GM12878 (cell line): ENCODE results near the gene DNAJC5. TPM values are rescaled to one million over a fixed set of nuclear protein-coding genes. Genes with fewer than 3 reads are reported as not detected.

Experiments used
- BMI1 ChIP-seq: fragments of 450-650 bp; IDR thresholded peaks from 2 replicates; pipeline ENCODE4 v1.6.1; 2016; ENCODE audit warnings: mild to moderate bottlenecking, moderate library complexity, borderline replicate concordance
- CHD1 ChIP-seq: IDR thresholded peaks from 2 replicates; pipeline ENCODE4 v1.6.1; 2012; ENCODE audit warnings: low read depth, low read length, improper control_type of control experiment
- EED ChIP-seq: sonication (generic); IDR thresholded peaks from 2 replicates; pipeline ENCODE4 v1.6.1; 2016; ENCODE audit warnings: antibody characterized with exemption, low read depth
- FOXK2 ChIP-seq: fragments of 450-650 bp; IDR thresholded peaks from 2 replicates; pipeline ENCODE4 v1.6.1; 2017; ENCODE audit warnings: mild to moderate bottlenecking, moderate library complexity
- HDAC2 ChIP-seq: fragments of 200-600 bp; sonication (generic); IDR thresholded peaks from 2 replicates; pipeline ENCODE4 v1.6.1; 2017
- JUND ChIP-seq: IDR thresholded peaks from 2 replicates; pipeline ENCODE4 v1.6.1; 2012; ENCODE audit warnings: low read depth, mild to moderate bottlenecking, low read length, improper control_type of control experiment, moderate library complexity
- KLF5 ChIP-seq: fragments of 450-650 bp; IDR thresholded peaks from 2 replicates; pipeline ENCODE4 v1.6.1; 2014; ENCODE audit warnings: mild to moderate bottlenecking; ENCODE audit not compliant: partially characterized antibody
- MTA2 ChIP-seq: fragments of 450-650 bp; IDR thresholded peaks from 2 replicates; pipeline ENCODE4 v1.6.1; 2016; ENCODE audit warnings: low read depth, mild to moderate bottlenecking, moderate library complexity
- NBN ChIP-seq: fragments of 450-650 bp; IDR thresholded peaks from 2 replicates; pipeline ENCODE4 v1.6.1; 2016
- POLR2A ChIP-seq: IDR thresholded peaks from 2 replicates; pipeline ENCODE4 v1.6.1; 2011; ENCODE audit warnings: low read depth, mild to moderate bottlenecking, low read length
- RAD51 ChIP-seq: fragments of 450-650 bp; IDR thresholded peaks from 2 replicates; pipeline ENCODE4 v1.6.1; 2016; ENCODE audit warnings: moderate library complexity, mild to moderate bottlenecking, inconsistent platforms
- SP1 ChIP-seq: IDR thresholded peaks from one replicate; pipeline ENCODE4 v1.6.1; 2011; ENCODE audit warnings: low read depth, low read length
- SREBF1 ChIP-seq: IDR thresholded peaks from 2 replicates; pipeline ENCODE4 v1.6.1; 2012; ENCODE audit warnings: mild to moderate bottlenecking, low read length
- TCF12 ChIP-seq: IDR thresholded peaks from 2 replicates; pipeline ENCODE4 v1.6.1; 2011; ENCODE audit warnings: low read depth, mild to moderate bottlenecking, low read length
- ZBED1 ChIP-seq: IDR thresholded peaks from 2 replicates; pipeline ENCODE4 v1.6.1; 2016; ENCODE audit warnings: borderline replicate concordance
- ZNF384 ChIP-seq: IDR thresholded peaks from 2 replicates; pipeline ENCODE4 v1.6.1; 2012; ENCODE audit warnings: low read depth, mild to moderate bottlenecking, low read length, improper control_type of control experiment, borderline replicate concordance
- ZZZ3 ChIP-seq: IDR thresholded peaks from 2 replicates; pipeline ENCODE4 v1.6.1; 2011; ENCODE audit warnings: low read depth; ENCODE audit not compliant: control insufficient read depth, insufficient read length
- polyA plus RNA-seq, 11 experiments: library from polyadenylated mRNA; depleted of rRNA in 4 of 11; unstranded in 6 of 11; stranded (reverse) in 5 of 11; fragments of >200 nt; fragmentation: Nextera tagmentation in 4 of 11; fragmentation: Illumina TruSeq in 1 of 11; extraction: Ambion mirVana in 4 of 11; extraction: Trizol in 1 of 11; gene quantifications; 1 replicate in 1 of 11; 2 replicates in 10 of 11; pipeline versions ENCODE4 v1.2.1 to v1.2.3, GENCODE V29; 2011 to 2016; ENCODE audit warnings: inconsistent platforms in 2 of 11, missing spikeins in 2 of 11, low read depth in 1 of 11
- total RNA-seq, 4 experiments: library from RNA; depleted of rRNA in 3 of 4; stranded (reverse); fragments of >200 nt in 3 of 4; fragmentation: Illumina TruSeq in 1 of 4; extraction: Trizol in 1 of 4; gene quantifications; 2 replicates each; pipeline versions ENCODE4 v1.2.1 to v1.2.3, GENCODE V29; 2013 to 2021
- TF ChIP-seq, protein P1 (sequence below): fragments of 450-650 bp; IDR thresholded peaks from 2 replicates; pipeline ENCODE4 v1.6.1; 2018; ENCODE audit warnings: mild to moderate bottlenecking, low read depth, moderate library complexity; ENCODE audit not compliant: partially characterized antibody
- TF ChIP-seq, protein P2 (sequence below): IDR thresholded peaks from 2 replicates; pipeline ENCODE4 v1.6.1; 2012; ENCODE audit warnings: low read length, inconsistent platforms
- TF ChIP-seq, protein P3 (sequence below), 3 experiments: IDR thresholded peaks in 2 of 3; conservative IDR thresholded peaks in 1 of 3; 2 replicates each; pipeline ENCODE4 v1.5.1; 2011; ENCODE audit warnings: low read depth in 3 of 3, low read length in 3 of 3, mild to moderate bottlenecking in 3 of 3, control low read depth in 2 of 3, moderate library complexity in 2 of 3, inconsistent platforms in 1 of 3, mixed read lengths in 1 of 3; ENCODE audit not compliant: control insufficient read depth in 2 of 3, insufficient read depth in 1 of 3; ENCODE audit errors: extremely low read depth in 1 of 3
- TF ChIP-seq, protein P4 (sequence below): fragments of 450-650 bp; IDR thresholded peaks from 2 replicates; pipeline ENCODE4 v1.6.1; 2017; ENCODE audit warnings: mild to moderate bottlenecking, moderate library complexity

Gene DNAJC5
- total and polyA plus RNA-seq, 10 of the 15 experiments (the other 5 are each of a cell fraction or from before 2014, with no cell fraction given) = 0.69 to 36.8 (median 17.0) TPM

DNA sequence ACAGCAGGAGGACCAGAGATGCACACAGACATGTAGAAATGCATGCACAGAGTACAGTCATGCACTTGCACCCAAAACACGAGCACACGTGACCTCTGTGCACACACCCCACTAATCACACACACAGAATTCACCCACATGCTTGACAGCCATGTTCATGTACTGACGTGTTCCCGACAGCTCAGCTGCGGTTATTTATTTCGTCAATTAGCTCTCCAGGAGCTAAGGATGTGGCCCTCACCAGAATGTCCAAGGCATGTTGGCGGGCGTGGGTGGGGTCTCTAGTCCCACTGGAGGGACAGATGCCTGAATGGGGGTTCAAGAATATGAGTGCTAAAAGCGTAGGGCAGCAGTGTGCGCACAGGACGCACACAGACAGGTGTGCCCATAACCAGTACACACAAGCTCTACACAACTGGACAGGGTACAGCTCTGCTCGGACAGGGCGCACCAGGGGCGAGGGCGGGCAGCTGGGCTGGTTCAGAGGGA, 85.4 kb downstream of the DNAJC5 start (continued):
- TF ChIP-seq, protein P1, sequence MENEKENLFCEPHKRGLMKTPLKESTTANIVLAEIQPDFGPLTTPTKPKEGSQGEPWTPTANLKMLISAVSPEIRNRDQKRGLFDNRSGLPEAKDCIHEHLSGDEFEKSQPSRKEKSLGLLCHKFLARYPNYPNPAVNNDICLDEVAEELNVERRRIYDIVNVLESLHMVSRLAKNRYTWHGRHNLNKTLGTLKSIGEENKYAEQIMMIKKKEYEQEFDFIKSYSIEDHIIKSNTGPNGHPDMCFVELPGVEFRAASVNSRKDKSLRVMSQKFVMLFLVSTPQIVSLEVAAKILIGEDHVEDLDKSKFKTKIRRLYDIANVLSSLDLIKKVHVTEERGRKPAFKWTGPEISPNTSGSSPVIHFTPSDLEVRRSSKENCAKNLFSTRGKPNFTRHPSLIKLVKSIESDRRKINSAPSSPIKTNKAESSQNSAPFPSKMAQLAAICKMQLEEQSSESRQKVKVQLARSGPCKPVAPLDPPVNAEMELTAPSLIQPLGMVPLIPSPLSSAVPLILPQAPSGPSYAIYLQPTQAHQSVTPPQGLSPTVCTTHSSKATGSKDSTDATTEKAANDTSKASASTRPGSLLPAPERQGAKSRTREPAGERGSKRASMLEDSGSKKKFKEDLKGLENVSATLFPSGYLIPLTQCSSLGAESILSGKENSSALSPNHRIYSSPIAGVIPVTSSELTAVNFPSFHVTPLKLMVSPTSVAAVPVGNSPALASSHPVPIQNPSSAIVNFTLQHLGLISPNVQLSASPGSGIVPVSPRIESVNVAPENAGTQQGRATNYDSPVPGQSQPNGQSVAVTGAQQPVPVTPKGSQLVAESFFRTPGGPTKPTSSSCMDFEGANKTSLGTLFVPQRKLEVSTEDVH = no peak
- TF ChIP-seq CHD1 (no peak; the same call in 1 of the 2 replicates), JUND (no peak), ZBED1 (0 out of 2 replicates have a peak, but pooled peaks have one; percentile 4), KLF5 (no peak), SREBF1 (no peak), FOXK2 (peak; percentile 52; the same call in 1 of the 2 replicates), TCF12 (no peak), BMI1 (no peak), POLR2A (peak; percentile 14), SP1 (no peak), HDAC2 (no peak), EED (no peak), MTA2 (peak; percentile 24; the same call in 1 of the 2 replicates), RAD51 (peak; percentile 92), NBN (no peak), ZNF384 (no peak), ZZZ3 (no peak)
- TF ChIP-seq, protein P2, sequence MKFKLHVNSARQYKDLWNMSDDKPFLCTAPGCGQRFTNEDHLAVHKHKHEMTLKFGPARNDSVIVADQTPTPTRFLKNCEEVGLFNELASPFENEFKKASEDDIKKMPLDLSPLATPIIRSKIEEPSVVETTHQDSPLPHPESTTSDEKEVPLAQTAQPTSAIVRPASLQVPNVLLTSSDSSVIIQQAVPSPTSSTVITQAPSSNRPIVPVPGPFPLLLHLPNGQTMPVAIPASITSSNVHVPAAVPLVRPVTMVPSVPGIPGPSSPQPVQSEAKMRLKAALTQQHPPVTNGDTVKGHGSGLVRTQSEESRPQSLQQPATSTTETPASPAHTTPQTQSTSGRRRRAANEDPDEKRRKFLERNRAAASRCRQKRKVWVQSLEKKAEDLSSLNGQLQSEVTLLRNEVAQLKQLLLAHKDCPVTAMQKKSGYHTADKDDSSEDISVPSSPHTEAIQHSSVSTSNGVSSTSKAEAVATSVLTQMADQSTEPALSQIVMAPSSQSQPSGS = no peak
- TF ChIP-seq, protein P3, sequence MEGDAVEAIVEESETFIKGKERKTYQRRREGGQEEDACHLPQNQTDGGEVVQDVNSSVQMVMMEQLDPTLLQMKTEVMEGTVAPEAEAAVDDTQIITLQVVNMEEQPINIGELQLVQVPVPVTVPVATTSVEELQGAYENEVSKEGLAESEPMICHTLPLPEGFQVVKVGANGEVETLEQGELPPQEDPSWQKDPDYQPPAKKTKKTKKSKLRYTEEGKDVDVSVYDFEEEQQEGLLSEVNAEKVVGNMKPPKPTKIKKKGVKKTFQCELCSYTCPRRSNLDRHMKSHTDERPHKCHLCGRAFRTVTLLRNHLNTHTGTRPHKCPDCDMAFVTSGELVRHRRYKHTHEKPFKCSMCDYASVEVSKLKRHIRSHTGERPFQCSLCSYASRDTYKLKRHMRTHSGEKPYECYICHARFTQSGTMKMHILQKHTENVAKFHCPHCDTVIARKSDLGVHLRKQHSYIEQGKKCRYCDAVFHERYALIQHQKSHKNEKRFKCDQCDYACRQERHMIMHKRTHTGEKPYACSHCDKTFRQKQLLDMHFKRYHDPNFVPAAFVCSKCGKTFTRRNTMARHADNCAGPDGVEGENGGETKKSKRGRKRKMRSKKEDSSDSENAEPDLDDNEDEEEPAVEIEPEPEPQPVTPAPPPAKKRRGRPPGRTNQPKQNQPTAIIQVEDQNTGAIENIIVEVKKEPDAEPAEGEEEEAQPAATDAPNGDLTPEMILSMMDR (IDR thresholded peaks at IDR 0.05 in 2 of 3, conservative IDR thresholded peaks at IDR 0.05 in 1 of 3; ENCODE audit: control insufficient read depth in 2 of 3, extremely low read depth in 1 of 3, insufficient read depth in 1 of 3, low read depth in 3 of 3, low read length in 3 of 3) = no peak; a peak in 1 of 6 replicates
- TF ChIP-seq, protein P4, sequence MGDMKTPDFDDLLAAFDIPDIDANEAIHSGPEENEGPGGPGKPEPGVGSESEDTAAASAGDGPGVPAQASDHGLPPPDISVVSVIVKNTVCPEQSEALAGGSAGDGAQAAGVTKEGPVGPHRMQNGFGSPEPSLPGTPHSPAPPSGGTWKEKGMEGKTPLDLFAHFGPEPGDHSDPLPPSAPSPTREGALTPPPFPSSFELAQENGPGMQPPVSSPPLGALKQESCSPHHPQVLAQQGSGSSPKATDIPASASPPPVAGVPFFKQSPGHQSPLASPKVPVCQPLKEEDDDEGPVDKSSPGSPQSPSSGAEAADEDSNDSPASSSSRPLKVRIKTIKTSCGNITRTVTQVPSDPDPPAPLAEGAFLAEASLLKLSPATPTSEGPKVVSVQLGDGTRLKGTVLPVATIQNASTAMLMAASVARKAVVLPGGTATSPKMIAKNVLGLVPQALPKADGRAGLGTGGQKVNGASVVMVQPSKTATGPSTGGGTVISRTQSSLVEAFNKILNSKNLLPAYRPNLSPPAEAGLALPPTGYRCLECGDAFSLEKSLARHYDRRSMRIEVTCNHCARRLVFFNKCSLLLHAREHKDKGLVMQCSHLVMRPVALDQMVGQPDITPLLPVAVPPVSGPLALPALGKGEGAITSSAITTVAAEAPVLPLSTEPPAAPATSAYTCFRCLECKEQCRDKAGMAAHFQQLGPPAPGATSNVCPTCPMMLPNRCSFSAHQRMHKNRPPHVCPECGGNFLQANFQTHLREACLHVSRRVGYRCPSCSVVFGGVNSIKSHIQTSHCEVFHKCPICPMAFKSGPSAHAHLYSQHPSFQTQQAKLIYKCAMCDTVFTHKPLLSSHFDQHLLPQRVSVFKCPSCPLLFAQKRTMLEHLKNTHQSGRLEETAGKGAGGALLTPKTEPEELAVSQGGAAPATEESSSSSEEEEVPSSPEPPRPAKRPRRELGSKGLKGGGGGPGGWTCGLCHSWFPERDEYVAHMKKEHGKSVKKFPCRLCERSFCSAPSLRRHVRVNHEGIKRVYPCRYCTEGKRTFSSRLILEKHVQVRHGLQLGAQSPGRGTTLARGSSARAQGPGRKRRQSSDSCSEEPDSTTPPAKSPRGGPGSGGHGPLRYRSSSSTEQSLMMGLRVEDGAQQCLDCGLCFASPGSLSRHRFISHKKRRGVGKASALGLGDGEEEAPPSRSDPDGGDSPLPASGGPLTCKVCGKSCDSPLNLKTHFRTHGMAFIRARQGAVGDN = no peak
